Neural cell (in vitro differentiated cells): ENCODE results near the gene NSUN4. TPM values are rescaled to one million over a fixed set of nuclear protein-coding genes. Genes with fewer than 3 reads are reported as not detected.
"Not testable (repeated sequence)": the region's sequence is repeated elsewhere in the genome, so short reads cannot be mapped to it uniquely, and the experiment has no call there.

ENCODE experiments used
- H2AFZ ChIP-seq: fragments of 200-600, 300-800 bp; sonication (generic), shearing (Covaris generic); 2 replicates; pipeline ENCODE4 v1.6.0; 2014; ENCODE audit warnings: low read depth, mild to moderate bottlenecking, antibody characterized with exemption, low read length, moderate library complexity
- H3F3A ChIP-seq: fragments of 200-600 bp; shearing (Covaris generic); 2 replicates; pipeline ENCODE4 v1.6.1; 2016; ENCODE audit warnings: mild to moderate bottlenecking, moderate library complexity, mixed read lengths, antibody characterized with exemption, low read length; ENCODE audit not compliant: insufficient read depth, poor library complexity, severe bottlenecking
- H3K27ac ChIP-seq: fragments of 200-600, 300-800 bp; sonication (generic), shearing (Covaris generic); 2 replicates; pipeline ENCODE4 v1.5.1; 2014; ENCODE audit warnings: mild to moderate bottlenecking, low read length, moderate library complexity
- H3K27me3 ChIP-seq: fragments of 300-800, 200-600 bp; sonication (generic), shearing (Covaris generic); 2 replicates; pipeline ENCODE4 v1.6.0; 2014; ENCODE audit warnings: mild to moderate bottlenecking, low read depth, low read length, moderate library complexity; ENCODE audit not compliant: insufficient read depth
- H3K36me3 ChIP-seq: fragments of 300-800, 200-600 bp; sonication (generic), shearing (Covaris generic); 2 replicates; pipeline ENCODE4 v1.5.1; 2014; ENCODE audit warnings: mild to moderate bottlenecking, antibody characterized with exemption, low read length, moderate library complexity; ENCODE audit not compliant: insufficient read depth
- H3K4me2 ChIP-seq: fragments of 300-800, 200-600 bp; sonication (generic), shearing (Covaris generic); 2 replicates; pipeline ENCODE4 v1.6.0; 2014; ENCODE audit warnings: mild to moderate bottlenecking, low read length
- H3K4me3 ChIP-seq: fragments of 300-800, 200-600 bp; sonication (generic), shearing (Covaris generic); 2 replicates; pipeline ENCODE4 v1.5.1; 2014; ENCODE audit warnings: mild to moderate bottlenecking, low read length, moderate library complexity
- H3K79me2 ChIP-seq: fragments of 200-600 bp; shearing (Covaris generic); replicated peaks from 2 replicates; pipeline ENCODE4 v1.6.0; 2014; ENCODE audit warnings: mild to moderate bottlenecking, low read length, moderate library complexity; ENCODE audit not compliant: insufficient read depth
- H3K9ac ChIP-seq: fragments of 300-800, 200-600 bp; sonication (generic), shearing (Covaris generic); 2 replicates; pipeline ENCODE4 v1.6.1; 2016; ENCODE audit warnings: mild to moderate bottlenecking, low read length, mixed read lengths
- H3K9me2 ChIP-seq: fragments of 200-600 bp; shearing (Covaris generic); 2 replicates; pipeline ENCODE4 v1.6.1; 2016; ENCODE audit warnings: mild to moderate bottlenecking, low read length, mixed read lengths; ENCODE audit not compliant: insufficient read depth
- H3K9me3 ChIP-seq: fragments of 200-600, 300-800 bp; sonication (generic), shearing (Covaris generic); 2 replicates; pipeline ENCODE4 v1.6.1; 2016; ENCODE audit warnings: mild to moderate bottlenecking, mixed run types, low read length, moderate library complexity, mixed read lengths
- H4K20me1 ChIP-seq: fragments of 200-600 bp; shearing (Covaris generic); 2 replicates; pipeline ENCODE4 v1.6.1; 2016; ENCODE audit warnings: mild to moderate bottlenecking, mixed run types; ENCODE audit not compliant: insufficient read depth
- EP300 ChIP-seq: fragments of 450-650 bp; conservative IDR thresholded peaks from 2 replicates; pipeline ENCODE4 v1.6.1; 2014; ENCODE audit warnings: antibody characterized with exemption, mild to moderate bottlenecking, moderate library complexity; ENCODE audit not compliant: poor library complexity, severe bottlenecking
- EZH2 ChIP-seq: fragments of 200-600, 300-800 bp; shearing (Covaris generic), sonication (generic); IDR thresholded peaks from 2 replicates; pipeline ENCODE4 v1.6.1; 2014; ENCODE audit warnings: antibody characterized with exemption, low read length, borderline replicate concordance, mild to moderate bottlenecking; ENCODE audit not compliant: insufficient read depth, poor library complexity, severe bottlenecking
- MXI1 ChIP-seq: fragments of 450-650 bp; conservative IDR thresholded peaks from 2 replicates; pipeline ENCODE4 v1.6.1; 2014; ENCODE audit warnings: antibody characterized with exemption, mild to moderate bottlenecking; ENCODE audit not compliant: poor library complexity, severe bottlenecking
- POLR2AphosphoS5 ChIP-seq: IDR thresholded peaks from 2 replicates; pipeline ENCODE4 v1.6.1; 2012
- RAD21 ChIP-seq: fragments of 450-650 bp; conservative IDR thresholded peaks from 2 replicates; pipeline ENCODE4 v1.6.1; 2014; ENCODE audit warnings: antibody characterized with exemption, mild to moderate bottlenecking, moderate library complexity
- SMC3 ChIP-seq: fragments of 450-650 bp; conservative IDR thresholded peaks from 2 replicates; pipeline ENCODE4 v1.6.1; 2014; ENCODE audit warnings: antibody characterized with exemption, mild to moderate bottlenecking, moderate library complexity; ENCODE audit not compliant: poor library complexity
- TAF1 ChIP-seq: IDR thresholded peaks from 2 replicates; pipeline ENCODE4 v1.6.1; 2012; ENCODE audit warnings: low read depth
- polyA plus RNA-seq: library from polyadenylated mRNA; depleted of rRNA; stranded (reverse); fragments of >200 nt; gene quantifications from 2 replicates; pipeline ENCODE4 v1.2.3, GENCODE V29; 2014
- TF ChIP-seq, protein P1 (sequence below): IDR thresholded peaks from 2 replicates; pipeline ENCODE4 v1.6.1; 2012; ENCODE audit warnings: borderline replicate concordance
- TF ChIP-seq, protein P2 (sequence below): fragments of 450-650 bp; IDR thresholded peaks from 2 replicates; pipeline ENCODE4 v1.5.1; 2014; ENCODE audit warnings: antibody characterized with exemption, mild to moderate bottlenecking, moderate library complexity; ENCODE audit not compliant: poor library complexity, severe bottlenecking

NSUN4 gene
- polyA plus RNA-seq, 1 donor from 2014 or later, result 8.7 TPM

GRCh38 chr1:46334030-46334384 lies 6.6 kb upstream of the NSUN4 start:
- Histone ChIP-seq H2AFZ (no peak overlapping the region), H3K9ac (no peak overlapping the region), H3K79me2 (no peaks in the 10 kb centered on the region), H3F3A (no peaks in the 10 kb centered on the region), H3K27ac (no peak overlapping the region), H3K9me2 (no peaks in the 10 kb centered on the region), H3K4me2 (no peak overlapping the region), H3K4me3 (no peak overlapping the region), H3K36me3 (no peaks in the 10 kb centered on the region), H3K27me3 (no peaks in the 10 kb centered on the region), H3K9me3 (no peaks in the 10 kb centered on the region), H4K20me1 (no peaks in the 10 kb centered on the region)
- no peak for TF ChIP-seq EP300
- TF ChIP-seq TAF1, result no peak
- no peak for TF ChIP-seq RAD21
- TF ChIP-seq, protein P1, sequence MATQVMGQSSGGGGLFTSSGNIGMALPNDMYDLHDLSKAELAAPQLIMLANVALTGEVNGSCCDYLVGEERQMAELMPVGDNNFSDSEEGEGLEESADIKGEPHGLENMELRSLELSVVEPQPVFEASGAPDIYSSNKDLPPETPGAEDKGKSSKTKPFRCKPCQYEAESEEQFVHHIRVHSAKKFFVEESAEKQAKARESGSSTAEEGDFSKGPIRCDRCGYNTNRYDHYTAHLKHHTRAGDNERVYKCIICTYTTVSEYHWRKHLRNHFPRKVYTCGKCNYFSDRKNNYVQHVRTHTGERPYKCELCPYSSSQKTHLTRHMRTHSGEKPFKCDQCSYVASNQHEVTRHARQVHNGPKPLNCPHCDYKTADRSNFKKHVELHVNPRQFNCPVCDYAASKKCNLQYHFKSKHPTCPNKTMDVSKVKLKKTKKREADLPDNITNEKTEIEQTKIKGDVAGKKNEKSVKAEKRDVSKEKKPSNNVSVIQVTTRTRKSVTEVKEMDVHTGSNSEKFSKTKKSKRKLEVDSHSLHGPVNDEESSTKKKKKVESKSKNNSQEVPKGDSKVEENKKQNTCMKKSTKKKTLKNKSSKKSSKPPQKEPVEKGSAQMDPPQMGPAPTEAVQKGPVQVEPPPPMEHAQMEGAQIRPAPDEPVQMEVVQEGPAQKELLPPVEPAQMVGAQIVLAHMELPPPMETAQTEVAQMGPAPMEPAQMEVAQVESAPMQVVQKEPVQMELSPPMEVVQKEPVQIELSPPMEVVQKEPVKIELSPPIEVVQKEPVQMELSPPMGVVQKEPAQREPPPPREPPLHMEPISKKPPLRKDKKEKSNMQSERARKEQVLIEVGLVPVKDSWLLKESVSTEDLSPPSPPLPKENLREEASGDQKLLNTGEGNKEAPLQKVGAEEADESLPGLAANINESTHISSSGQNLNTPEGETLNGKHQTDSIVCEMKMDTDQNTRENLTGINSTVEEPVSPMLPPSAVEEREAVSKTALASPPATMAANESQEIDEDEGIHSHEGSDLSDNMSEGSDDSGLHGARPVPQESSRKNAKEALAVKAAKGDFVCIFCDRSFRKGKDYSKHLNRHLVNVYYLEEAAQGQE, result no peak
- TF ChIP-seq, protein P2, sequence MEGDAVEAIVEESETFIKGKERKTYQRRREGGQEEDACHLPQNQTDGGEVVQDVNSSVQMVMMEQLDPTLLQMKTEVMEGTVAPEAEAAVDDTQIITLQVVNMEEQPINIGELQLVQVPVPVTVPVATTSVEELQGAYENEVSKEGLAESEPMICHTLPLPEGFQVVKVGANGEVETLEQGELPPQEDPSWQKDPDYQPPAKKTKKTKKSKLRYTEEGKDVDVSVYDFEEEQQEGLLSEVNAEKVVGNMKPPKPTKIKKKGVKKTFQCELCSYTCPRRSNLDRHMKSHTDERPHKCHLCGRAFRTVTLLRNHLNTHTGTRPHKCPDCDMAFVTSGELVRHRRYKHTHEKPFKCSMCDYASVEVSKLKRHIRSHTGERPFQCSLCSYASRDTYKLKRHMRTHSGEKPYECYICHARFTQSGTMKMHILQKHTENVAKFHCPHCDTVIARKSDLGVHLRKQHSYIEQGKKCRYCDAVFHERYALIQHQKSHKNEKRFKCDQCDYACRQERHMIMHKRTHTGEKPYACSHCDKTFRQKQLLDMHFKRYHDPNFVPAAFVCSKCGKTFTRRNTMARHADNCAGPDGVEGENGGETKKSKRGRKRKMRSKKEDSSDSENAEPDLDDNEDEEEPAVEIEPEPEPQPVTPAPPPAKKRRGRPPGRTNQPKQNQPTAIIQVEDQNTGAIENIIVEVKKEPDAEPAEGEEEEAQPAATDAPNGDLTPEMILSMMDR, result no peak
- TF ChIP-seq SMC3, result no peak
- no peak for TF ChIP-seq POLR2AphosphoS5
- TF ChIP-seq MXI1, result no peak
- no peak for TF ChIP-seq EZH2

- Histone ChIP-seq H3F3A (no peaks in the 10 kb centered on the region), H4K20me1 (no peaks in the 10 kb centered on the region), H2AFZ (no peak overlapping the region), H3K9ac (no peak overlapping the region), H3K79me2 (no peaks in the 10 kb centered on the region), H3K27me3 (no peaks in the 10 kb centered on the region), H3K9me2 (no peaks in the 10 kb centered on the region), H3K36me3 (no peaks in the 10 kb centered on the region), H3K27ac (no peak overlapping the region), H3K4me3 (no peak overlapping the region), H3K9me3 (no peaks in the 10 kb centered on the region), H3K4me2 (no peak overlapping the region)
- TF ChIP-seq EP300 (no peak), EZH2 (no peak), TAF1 (no peak), POLR2AphosphoS5 (no peak), SMC3 (no peak), MXI1 (no peak), RAD21 (no peak)
- TF ChIP-seq, protein P1, result no peak
- TF ChIP-seq, protein P2, result no peak
Measured at GRCh38 chr1:46335081-46335480, 5.5 kb upstream of the NSUN4 start.

DNA sequence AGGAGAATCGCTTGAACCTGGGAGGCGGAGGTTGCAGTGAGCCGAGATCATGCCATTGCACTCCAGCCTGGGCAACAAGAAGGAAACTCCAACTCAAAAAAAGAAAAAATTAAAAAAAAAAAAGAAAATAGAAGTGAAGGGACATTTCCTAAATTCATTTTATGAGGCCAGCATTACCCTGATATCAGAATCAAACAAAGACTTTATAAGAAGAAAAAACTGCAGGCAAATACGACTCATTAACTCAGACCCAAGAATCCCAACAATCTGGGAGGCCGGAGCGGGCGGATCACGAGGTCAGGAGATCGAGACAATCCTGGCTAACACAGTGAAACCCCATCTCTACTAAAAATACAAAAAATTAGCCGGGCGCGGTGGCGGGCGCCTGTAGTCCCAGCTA lies 3.2 kb upstream of the NSUN4 start:
- H3K4me3 ChIP-seq, H3K9ac ChIP-seq, H3K27me3 ChIP-seq, H3K36me3 ChIP-seq, H3F3A ChIP-seq, H2AFZ ChIP-seq, H3K27ac ChIP-seq, H3K79me2 ChIP-seq, H3K9me3 ChIP-seq, H4K20me1 ChIP-seq, H3K4me2 ChIP-seq, H3K9me2 ChIP-seq: not testable (repeated sequence)
